NCI-H1048 (cell line): Measurements from ENCODE around the gene BRD4.

ENCODE experiments used
- DNase-seq: peaks from one replicate; lab custom pipeline; 2025; lab: John Stamatoyannopoulos, UW

The BRD4 gene

DNA sequence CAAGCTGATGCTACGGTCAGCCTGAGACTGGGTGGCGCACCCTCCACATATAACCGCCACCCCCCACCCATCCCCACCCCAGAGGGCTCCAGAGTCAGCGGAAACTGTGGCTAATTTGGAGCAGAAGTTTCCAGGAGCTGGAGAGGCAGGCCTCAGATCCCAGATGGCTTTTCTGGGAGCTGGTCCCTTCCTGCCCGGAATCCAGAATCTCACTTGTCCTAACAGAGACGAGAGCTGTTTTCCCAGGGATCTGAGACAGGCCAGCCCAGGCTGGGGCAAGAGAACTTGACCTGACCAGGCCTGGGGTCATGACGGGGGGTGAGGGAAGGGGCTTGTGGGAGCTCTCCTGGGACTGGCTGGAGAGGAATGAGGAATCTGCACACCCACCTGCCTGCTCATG is 106.6 kb downstream of the BRD4 start:
- no peak for DNase-seq

DNA sequence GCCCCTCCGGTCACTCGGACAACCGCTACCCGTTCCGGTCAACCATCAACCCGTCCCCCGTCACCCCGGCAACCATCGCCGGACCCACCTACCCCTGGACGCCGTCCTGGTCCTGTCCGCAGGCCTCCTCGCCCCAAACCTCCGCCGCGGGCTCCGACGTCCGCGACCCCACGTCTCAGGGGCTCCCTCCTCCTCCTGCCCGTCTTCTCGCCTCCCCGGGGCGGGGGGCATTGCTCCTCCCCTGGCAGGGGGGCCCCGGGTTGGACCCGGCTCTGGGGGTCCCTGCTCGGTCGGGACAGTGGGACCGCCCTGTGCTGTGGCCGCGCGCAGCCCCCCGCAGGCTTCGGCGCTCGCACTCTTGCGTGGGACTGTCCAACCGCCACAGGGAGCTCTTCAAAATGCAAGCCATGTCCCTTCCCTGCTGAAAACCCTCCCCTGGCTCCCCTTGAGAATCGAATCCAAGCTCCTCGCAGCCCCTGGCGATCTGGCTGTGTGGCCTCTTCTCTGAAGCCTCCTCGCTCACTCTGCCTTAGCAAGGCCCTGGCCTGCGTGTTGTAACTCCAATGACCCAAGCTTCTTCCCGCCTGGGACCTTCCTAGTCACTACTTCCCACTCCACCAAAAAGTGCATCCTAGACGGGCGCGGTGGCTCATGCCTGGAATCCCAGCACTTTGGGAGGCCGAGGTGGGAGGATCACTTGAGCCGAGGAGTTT is 108.5 kb downstream of the BRD4 start:
- no peak for DNase-seq

GRCh38 chr19:15222738-15223648 is 109.3 kb downstream of the BRD4 start:
- peak; percentile 91 for DNase-seq

DNA sequence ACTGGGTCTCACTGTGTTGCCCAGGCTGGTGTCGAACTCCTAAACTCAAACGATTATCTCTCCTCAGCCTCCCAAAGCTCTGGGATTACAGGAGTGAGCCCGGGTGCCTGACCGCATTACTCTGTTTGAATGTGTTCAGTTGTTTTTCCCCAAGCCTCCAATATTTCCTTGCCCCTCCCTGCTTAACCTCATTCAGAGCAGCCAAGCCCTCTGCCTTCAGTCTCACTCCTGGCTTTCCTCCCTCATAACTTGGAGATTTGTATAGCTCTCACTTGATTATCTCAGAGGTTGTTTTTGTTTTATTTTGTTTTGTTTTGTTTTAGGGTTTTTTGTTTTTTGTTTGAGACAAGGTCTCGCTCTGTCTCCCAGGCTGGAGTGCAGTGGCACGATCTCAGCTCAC is 111.5 kb downstream of the BRD4 start:
- DNase-seq, result no peak

DNA sequence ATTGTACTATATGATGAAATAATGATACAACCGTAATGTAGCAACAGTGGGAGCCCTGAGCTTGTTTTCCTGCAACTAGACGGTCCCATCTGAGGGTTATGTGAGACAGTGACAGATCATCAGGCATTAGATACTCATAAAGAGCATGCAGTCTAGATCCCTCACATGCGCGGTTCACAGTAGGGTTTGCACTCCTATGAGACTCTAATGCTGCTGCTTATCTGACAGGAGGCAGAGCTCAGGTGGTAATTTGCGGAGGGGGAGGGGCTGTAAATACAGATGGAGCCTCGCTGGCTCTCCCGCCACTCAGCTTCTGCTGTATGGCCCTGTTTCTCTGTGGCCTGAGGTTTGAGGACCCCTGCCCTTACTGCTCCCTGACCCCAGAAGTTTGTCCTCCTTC is 113.8 kb downstream of the BRD4 start:
- DNase-seq, result no peak

DNA sequence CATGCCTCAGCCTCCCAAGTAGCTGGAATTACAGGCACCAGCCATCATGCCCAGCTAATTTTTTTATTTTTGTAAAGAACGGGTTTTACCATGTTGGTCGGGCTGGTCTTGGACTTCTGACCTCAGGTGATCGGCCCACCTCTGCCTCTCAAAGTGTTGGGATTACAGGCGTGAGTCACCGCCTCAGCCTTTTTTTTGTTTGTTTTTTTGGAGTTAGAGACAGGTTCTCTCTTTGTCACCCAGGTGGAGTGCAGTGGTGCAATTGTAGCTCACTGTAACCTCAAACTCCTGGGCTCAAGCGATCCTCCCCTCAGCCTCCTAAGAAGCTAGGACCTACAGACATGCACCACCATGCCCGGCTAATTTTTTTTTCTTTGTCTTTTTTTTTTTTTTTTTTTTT is 116.0 kb downstream of the BRD4 start:
- no peak for DNase-seq

DNA sequence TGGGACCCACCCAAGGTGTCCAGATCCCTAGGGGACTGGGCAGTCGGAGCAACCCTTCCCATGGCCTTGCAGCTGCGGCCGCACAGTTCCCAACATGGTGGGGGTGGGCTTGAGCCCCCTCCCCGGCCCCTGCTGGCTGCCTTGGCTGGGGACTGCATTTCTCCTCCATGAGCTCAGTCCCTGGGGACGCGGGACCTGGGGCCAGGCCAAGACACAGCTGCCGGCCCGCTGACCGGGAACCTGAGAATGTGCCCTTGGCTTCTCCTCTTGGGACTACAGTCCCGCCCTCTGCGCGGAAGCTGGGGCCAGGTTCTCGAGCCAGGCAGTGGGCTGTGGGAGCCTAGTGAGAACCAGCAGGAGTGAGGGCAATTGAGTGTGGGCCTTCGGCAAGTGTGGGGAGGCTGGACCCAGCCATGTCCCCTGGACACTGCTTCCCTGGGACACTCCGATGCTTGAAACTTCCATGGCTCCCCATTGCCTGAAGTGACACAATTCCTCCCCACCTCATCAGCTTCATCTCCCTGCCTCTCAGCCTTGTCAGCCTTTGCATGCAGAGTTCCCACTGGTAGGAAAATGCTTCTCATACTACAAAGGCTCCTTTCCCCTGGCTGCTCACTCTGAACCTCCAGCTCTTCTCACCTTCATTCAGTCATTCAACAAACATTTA is 118.5 kb downstream of the BRD4 start:
- DNase-seq, result no peak

DNA sequence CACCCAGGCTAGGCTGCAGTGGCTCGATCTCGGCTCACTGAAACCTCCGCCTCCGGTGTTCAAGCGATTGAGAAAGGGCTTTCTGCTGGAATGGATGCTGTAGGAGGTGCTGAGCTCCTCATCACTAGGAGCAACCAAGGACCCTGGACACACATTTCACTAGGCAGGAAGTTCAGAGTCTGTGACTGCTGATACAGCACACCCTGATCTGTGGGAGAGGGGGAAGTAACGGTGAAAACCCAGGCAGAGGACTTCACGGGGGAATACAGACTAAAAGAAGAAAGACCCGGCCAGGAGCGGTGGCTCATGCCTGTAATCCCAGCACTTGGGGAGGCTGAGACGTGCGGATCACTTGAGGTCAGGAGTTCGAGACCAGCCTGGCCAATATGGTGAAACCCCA is 119.6 kb downstream of the BRD4 start:
- no peak for DNase-seq

GRCh38 chr19:15210323-15210781 is 122.0 kb downstream of the BRD4 start:
- DNase-seq, result no peak

GRCh38 chr19:15201374-15202023 is 130.8 kb downstream of the BRD4 start:
- no peak for DNase-seq

DNA sequence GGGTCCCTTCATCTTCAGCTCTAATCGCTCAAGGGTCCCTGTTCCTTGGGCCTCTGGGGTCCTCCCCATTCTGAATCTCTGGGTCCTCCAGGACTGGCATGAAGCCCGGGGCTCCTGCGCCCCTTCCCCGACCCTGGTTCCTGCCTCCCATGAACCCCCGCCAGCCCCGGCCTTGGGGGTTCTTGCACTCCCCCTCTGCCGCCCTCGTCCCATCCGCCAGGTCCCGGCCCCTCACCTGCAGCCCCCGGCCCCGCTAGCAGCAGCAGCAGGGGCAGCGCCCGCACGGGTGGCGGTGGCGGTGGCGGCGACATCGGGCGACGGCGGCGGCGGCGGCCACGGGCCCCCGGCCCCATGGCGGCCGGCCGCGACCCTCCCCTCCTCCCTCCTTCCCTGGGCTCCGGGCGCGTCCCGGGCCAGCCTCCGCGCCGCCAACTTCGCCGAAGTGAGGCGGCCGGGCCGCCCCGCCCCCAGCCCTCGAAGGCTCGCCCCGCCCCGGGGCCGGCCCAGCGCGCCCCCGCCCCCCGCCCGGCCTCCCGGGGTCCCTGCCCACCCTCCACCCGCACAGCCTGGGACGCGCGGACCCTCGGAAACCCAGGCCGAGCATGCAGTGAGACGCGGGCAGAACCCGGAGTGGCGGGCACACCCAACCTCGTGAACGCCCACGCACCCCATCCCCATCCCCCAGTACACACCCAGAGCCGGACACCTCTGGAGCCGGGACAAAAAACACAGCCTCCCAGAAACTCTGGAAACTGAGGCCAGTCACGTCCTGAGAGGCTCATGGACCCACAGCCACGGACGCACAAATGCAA is 131.6 kb downstream of the BRD4 start, which contains the start of gene NOTCH3:
TSS of gene NOTCH3 (minus strand) at position 443 of the 812 bp plus-strand sequence. CDS start at position 353, 90 bp downstream.
- no peak for DNase-seq

DNA sequence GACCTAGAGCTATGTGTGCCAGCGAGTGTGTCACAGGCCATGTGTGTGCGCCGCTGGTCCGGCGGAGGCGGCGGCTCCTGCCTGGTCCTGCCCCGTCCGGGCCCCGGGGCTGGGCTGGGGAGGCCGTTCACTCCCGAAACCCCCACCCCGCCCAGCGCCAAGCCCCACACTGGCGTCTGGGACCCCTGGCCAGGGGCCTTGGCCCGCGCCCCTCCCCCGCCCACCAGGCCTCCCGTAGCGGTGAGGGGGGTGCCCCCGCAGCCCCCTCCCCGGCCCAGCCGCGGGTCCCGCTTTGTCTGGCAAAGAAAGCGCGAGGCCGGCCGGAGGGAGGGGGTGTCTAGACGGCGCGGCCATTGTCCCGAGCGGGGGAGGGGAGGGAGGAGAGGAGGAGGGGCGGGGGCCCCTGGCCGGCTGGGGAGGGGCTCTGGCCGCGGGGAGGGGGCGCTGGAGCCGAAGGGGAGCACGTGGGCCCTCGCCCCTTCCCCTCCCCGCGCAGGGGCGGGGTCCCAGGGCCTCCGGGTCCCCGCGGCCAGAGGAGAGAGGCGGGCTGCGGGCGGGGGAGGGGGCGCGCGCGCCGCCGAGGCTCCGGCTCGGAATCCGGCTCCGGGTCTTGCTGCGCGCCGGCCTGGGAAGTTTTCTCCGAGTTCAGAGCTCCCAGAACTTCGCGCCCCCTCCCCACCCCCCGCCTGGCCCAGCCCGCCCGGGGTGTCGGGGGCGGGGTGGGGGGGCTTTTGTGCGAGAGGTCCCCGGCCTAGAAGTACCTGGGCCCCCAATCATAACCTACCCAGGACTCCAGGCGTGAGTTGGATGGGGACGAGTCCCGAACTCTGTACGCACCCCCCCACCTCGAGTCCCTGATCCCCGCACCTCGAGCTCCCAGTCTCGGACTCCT is 132.4 kb downstream of the BRD4 start:
- no peak for DNase-seq

- DNase-seq, result no peak
These were observed 133.2 kb downstream of the BRD4 start for GRCh38 chr19:15198951-15199660.

DNA sequence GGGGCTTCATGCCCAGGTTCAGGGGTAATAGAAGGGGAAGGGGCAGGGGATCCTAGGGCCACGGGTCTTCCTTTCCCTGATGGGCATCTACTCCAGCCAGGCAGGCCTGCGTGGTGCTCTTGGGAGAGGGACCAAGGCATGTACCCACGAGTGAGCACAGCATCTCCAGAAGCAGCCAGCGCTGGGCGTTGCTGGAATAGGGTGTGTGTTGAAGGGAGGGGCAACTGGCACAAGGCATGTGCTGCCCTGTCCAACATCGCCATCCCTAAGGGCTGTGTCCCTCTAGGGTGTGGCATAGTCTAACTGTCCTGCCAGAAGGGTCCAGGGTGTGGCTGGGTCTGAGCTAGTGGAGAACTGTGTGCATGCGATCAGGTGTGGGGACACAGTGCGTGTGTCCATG is 134.4 kb downstream of the BRD4 start:
- no peak for DNase-seq

GRCh38 chr19:15197275-15197941 is 134.9 kb downstream of the BRD4 start:
- no peak for DNase-seq

- no peak for DNase-seq
These were observed 135.9 kb downstream of the BRD4 start for GRCh38 chr19:15196360-15197005.

GRCh38 chr19:15195371-15196334 is 136.7 kb downstream of the BRD4 start:
- DNase-seq, result peak; percentile 57
